Esophagus muscularis mucosa (tissue), 4 donors: ENCODE measurements around the gene CORO2B. TPM values are rescaled to one million over a fixed set of nuclear protein-coding genes. Genes with fewer than 3 reads are reported as not detected.

Experiments
- DNase-seq: peaks from one replicate; pipeline ENCODE4 v3.0.0-alpha.2; 2017; ENCODE audit errors: extremely low spot score
- H3K27ac ChIP-seq, 4 donors: fragments of 200-600 bp; sonication (generic); replicated peaks in 1 of 4; 1 replicate in 3 of 4; 2 replicates in 1 of 4; pipeline ENCODE4 v1.5.1; 2016 to 2019; ENCODE audit warnings: mild to moderate bottlenecking in 1 of 4
- H3K27me3 ChIP-seq, 4 donors: fragments of 200-600 bp; sonication (generic); one replicate each; pipeline versions ENCODE4 v1.5.1 to v1.6.0; 2016 to 2019
- H3K36me3 ChIP-seq, 4 donors: fragments of 200-600 bp; sonication (generic); one replicate each; pipeline ENCODE4 v1.5.1; 2016 to 2019
- H3K4me1 ChIP-seq, 4 donors: fragments of 200-600 bp; sonication (generic); one replicate each; pipeline ENCODE4 v1.5.1; 2016 to 2019
- H3K4me3 ChIP-seq, 4 donors: fragments of 200-600 bp; sonication (generic); 1 replicate in 2 of 4; 2 replicates in 2 of 4; pipeline ENCODE4 v1.5.1; 2016 to 2019; ENCODE audit warnings: mild to moderate bottlenecking in 4 of 4, moderate library complexity in 1 of 4
- H3K9me3 ChIP-seq, 4 donors: fragments of 200-600 bp; sonication (generic); 1 replicate in 3 of 4; 2 replicates in 1 of 4; pipeline ENCODE4 v1.5.1; 2016 to 2019
- CTCF ChIP-seq, 3 experiments: fragments of 200-600 bp in 2 of 3; fragments of 450-650 bp in 1 of 3; sonication (generic) in 2 of 3; IDR thresholded peaks; one replicate each; pipeline ENCODE4 v1.5.1; 2017 to 2019; ENCODE audit warnings: antibody characterized with exemption in 3 of 3, mild to moderate bottlenecking in 2 of 3, moderate library complexity in 1 of 3
- EP300 ChIP-seq: sonication (generic); formaldehyde crosslinking; IDR thresholded peaks from one replicate; pipeline ENCODE4 v1.6.1; 2017; ENCODE audit warnings: antibody characterized with exemption
- POLR2A ChIP-seq: fragments of 450-650 bp; IDR thresholded peaks from one replicate; pipeline ENCODE4 v1.6.1; 2017; ENCODE audit warnings: antibody characterized with exemption, moderate library complexity, mild to moderate bottlenecking, low read depth
- POLR2AphosphoS5 ChIP-seq, 2 donors: sonication (generic); formaldehyde crosslinking; IDR thresholded peaks; one replicate each; pipeline ENCODE4 v1.6.1; 2017; ENCODE audit warnings: antibody characterized with exemption in 2 of 2
- WGBS: methylation state at CpG from one replicate; pipeline ENCODE4 v1.1.5; 2018; 5-methylcytosine and 5-hydroxymethylcytosine counted together
- intact Hi-C: fragments of 100-400 bp; cut with DNase I; formaldehyde crosslinking; loops from one replicate; pipeline ENCODE4 v1.15.1; 2023
- total RNA-seq, 4 donors: library from RNA; depleted of rRNA; stranded (reverse); fragments of >200 nt; gene quantifications; one replicate each; pipeline versions ENCODE4 v1.1.0 to v1.2.1, GENCODE V29; 2016

Gene CORO2B
- total RNA-seq, 4 donors from 2014 or later = 5.8 to 12.2 (median 7.5) TPM

- Histone ChIP-seq H3K27ac (peak overlapping the region; percentile 60 to 80 (median 68)), H3K27me3 (peaks cover 0 to 10% (median 0%) of the 10 kb centered on the region in 4 donors), H3K9me3 (no peaks in the 10 kb centered on the region), H3K4me1 (peaks cover 36 to 63% (median 47%) of the 10 kb centered on the region in 4 donors), H3K4me3 (no peak overlapping the region), H3K36me3 (no peaks in the 10 kb centered on the region)
- no peak for DNase-seq
- intact Hi-C loops = no loop called here
- TF ChIP-seq CTCF (IDR thresholded peaks at IDR 0.05) (no peak), POLR2AphosphoS5 (IDR thresholded peaks at IDR 0.05) (no peak), POLR2A (no peak)
- WGBS = 84% methylated on average over 8 of the region's 8 CpGs
These were observed 32.0 kb downstream of the CORO2B start for GRCh38 chr15:68610825-68611224.

DNA sequence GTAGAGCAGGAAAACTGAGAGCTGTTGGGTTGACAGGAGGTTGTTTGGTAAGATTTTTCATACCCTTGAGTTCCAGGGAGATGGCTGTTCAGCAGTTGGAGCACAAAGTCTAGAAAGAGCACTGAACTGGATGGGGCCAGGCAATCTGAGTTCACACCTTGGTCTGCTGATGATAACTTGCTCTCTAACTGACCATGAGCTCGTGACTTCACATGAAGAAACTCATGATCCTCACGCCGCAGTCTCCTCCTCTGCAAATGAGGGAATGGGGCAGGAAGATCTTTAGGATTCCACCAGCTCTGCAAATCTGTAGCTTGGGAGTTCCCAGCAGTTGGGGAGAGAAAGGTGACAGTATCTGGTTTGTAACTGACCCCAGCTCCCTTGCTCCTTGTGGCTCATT, 33.7 kb downstream of the CORO2B start:
- H3K4me1 ChIP-seq = peaks cover 34 to 67% (median 51%) of the 10 kb centered on the region in 4 donors
- peaks cover 0 to 10% (median 0%) of the 10 kb centered on the region in 4 donors for H3K27me3 ChIP-seq
- no peak for TF ChIP-seq CTCF (IDR thresholded peaks at IDR 0.05)
- TF ChIP-seq EP300 = no peak
- no peak for TF ChIP-seq POLR2A
- TF ChIP-seq POLR2AphosphoS5 (IDR thresholded peaks at IDR 0.05) = no peak
- no peak overlapping the region for H3K4me3 ChIP-seq
- peak overlapping the region in 1 of 4 donors; percentile 23 for H3K27ac ChIP-seq
- H3K9me3 ChIP-seq = no peaks in the 10 kb centered on the region
- H3K36me3 ChIP-seq = no peaks in the 10 kb centered on the region
- WGBS = 93% methylated on average over 3 of the region's 3 CpGs
- no peak for DNase-seq
- intact Hi-C loops = no loop called here

DNA sequence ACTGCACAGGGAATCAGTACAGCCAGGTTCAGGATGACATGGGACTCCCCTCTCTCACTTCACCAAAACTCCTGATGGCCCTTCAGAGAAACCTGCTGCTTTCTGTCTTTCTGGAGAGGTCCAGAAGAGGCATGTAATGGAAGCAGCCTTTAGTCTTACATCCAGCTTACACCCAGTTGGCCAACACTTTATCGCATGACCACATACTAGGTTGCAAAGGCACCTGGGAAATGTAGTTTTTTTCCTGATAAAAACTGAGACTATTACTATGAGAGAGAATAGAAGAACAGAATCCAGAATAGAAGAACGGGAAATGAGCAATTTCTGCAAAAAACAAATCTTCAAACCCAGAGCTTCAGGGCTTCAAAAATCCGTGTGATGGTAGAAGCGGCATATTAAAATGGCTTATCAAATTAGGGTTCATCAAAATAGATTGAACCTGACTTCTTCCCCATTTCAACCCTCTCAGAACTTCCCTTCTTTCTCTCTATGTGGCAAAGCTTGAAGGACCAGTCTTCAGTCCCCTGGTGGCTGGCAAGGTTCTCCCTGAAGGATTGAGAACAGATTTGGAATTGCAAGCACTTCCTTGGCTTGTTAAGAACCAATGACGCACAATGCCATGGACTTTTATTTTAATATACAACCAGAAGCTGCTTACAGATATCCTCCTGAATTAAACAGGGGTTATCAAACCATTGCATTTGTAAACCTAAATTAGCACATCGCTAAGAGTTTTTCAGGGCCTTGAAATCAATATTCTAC, 34.4 kb downstream of the CORO2B start:
- Histone ChIP-seq H3K4me3 (no peak overlapping the region), H3K9me3 (no peaks in the 10 kb centered on the region), H3K27me3 (peaks cover 0 to 10% (median 0%) of the 10 kb centered on the region in 4 donors), H3K27ac (peak overlapping the region in 1 of 4 donors; percentile 21), H3K4me1 (peaks cover 28 to 62% (median 48%) of the 10 kb centered on the region in 4 donors), H3K36me3 (no peaks in the 10 kb centered on the region)
- intact Hi-C loops = no loop called here
- 94% methylated on average over 6 of the region's 6 CpGs for WGBS
- no peak for DNase-seq
- TF ChIP-seq POLR2AphosphoS5 (IDR thresholded peaks at IDR 0.05) (no peak), EP300 (no peak), CTCF (IDR thresholded peaks at IDR 0.05) (no peak), POLR2A (no peak)

GRCh38 chr15:68614286-68615035, 35.7 kb downstream of the CORO2B start:
- H3K4me3 ChIP-seq = no peak overlapping the region
- H3K4me1 ChIP-seq = peaks cover 16 to 62% (median 40%) of the 10 kb centered on the region in 4 donors
- no peaks in the 10 kb centered on the region for H3K36me3 ChIP-seq
- intact Hi-C loops = no loop called here
- H3K27me3 ChIP-seq = peaks cover 0 to 10% (median 0%) of the 10 kb centered on the region in 4 donors
- TF ChIP-seq POLR2AphosphoS5 (IDR thresholded peaks at IDR 0.05) = peak in 1 of 2 donors; percentile 6
- no peak for TF ChIP-seq CTCF (IDR thresholded peaks at IDR 0.05)
- TF ChIP-seq EP300 = no peak
- peak overlapping the region; percentile 22 to 76 (median 52) for H3K27ac ChIP-seq
- DNase-seq = no peak
- no peaks in the 10 kb centered on the region for H3K9me3 ChIP-seq
- WGBS = 63% methylated on average over 11 of the region's 17 CpGs
